NCI-H2227 (cell line): ENCODE results near the gene MAP3K21.

ENCODE experiments used
- DNase-seq: peaks from one replicate; lab custom pipeline; 2025; ENCODE audit not compliant: unreplicated experiment; lab: John Stamatoyannopoulos, UW

Gene MAP3K21

DNA sequence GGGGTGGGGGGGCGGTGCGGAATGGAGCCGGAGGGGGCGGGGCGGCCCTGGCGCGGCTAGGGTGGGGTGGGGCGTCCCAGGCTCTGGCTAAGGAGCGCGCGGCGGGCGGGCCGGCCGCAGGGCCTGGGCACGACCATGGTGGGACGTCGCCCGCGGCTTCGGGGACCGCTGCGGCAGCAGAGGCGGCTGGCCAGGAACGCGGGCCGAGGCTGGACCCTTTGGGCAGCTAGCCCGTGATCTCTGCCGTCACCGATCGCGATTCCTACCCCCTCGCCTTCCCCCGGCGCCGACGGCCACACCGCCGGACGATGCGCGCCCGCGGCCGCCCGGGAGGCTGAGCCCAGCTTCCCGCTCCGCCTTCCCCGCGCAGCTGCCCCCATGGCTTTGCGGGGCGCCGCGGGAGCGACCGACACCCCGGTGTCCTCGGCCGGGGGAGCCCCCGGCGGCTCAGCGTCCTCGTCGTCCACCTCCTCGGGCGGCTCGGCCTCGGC is at the start of gene MAP3K21:
Gene MAP3K21, plus strand, starts transcription at position 74 of the 491 bp plus-strand sequence. Its CDS starts 305 bp downstream, at position 379.
- no peak for DNase-seq

DNA sequence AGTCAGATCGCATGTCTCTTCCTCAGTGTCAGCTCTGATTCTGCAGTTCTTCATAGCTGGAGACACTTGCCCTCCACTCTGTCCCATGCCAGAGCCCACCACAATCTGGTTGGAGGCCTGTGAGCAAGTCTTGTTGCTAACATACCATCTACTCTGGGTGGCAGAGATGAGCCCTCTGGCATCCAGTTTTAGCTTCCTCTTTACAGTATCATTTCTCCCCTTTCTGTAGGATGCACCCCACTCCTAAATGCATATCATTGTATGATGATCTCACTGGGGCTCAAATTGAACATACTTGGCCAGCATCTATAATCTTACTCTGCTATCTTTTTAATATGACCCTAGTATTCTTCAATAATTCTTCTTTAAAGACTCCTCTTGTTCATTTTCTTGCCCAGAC is 48.9 kb upstream of the MAP3K21 start:
- DNase-seq, result no peak

DNA sequence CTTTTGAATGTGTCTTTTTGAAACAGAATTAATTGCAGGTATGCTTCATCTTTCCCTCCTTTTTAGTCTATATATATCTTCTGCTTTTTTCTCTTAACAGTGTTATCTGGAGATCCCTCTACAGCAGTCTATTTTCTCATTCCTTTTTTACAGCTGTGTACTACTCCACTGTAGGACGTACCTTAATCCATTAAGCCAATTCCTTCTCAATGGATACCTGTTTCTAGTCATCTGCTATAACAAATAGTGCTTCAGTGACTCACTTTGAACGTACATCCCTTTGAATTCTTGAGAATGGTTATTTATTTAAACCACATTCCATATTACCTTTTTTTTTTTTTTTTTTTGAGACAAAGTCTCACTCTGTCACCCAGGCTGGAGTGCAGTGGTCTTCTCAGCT is 47.6 kb upstream of the MAP3K21 start:
- DNase-seq, result no peak

- DNase-seq, result no peak
These were observed 45.6 kb upstream of the MAP3K21 start for GRCh38 chr1:233281711-233282581.

DNA sequence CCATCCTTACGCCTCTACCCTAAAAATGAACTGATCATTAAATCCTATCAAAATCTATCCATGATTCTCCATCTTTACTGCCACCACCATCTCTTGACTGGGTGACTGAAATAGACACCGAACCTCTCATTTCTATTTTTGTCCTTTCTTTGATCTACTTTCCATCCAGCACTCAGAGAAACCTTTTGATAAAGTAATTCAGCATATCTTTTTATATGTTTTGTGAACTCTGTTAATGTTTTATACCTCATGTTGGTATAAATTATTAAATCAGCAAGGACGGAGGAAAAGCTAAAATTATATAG is 45.0 kb upstream of the MAP3K21 start:
- no peak for DNase-seq

- DNase-seq, result peak; percentile 82
These were observed 37.8 kb upstream of the MAP3K21 start for GRCh38 chr1:233289676-233290075.

- DNase-seq, result no peak
These were observed 37.0 kb upstream of the MAP3K21 start for GRCh38 chr1:233290396-233291034.

- no peak for DNase-seq
These were observed 33.7 kb upstream of the MAP3K21 start for GRCh38 chr1:233293556-233294446.

GRCh38 chr1:233294913-233295236 is 32.6 kb upstream of the MAP3K21 start:
- no peak for DNase-seq

DNA sequence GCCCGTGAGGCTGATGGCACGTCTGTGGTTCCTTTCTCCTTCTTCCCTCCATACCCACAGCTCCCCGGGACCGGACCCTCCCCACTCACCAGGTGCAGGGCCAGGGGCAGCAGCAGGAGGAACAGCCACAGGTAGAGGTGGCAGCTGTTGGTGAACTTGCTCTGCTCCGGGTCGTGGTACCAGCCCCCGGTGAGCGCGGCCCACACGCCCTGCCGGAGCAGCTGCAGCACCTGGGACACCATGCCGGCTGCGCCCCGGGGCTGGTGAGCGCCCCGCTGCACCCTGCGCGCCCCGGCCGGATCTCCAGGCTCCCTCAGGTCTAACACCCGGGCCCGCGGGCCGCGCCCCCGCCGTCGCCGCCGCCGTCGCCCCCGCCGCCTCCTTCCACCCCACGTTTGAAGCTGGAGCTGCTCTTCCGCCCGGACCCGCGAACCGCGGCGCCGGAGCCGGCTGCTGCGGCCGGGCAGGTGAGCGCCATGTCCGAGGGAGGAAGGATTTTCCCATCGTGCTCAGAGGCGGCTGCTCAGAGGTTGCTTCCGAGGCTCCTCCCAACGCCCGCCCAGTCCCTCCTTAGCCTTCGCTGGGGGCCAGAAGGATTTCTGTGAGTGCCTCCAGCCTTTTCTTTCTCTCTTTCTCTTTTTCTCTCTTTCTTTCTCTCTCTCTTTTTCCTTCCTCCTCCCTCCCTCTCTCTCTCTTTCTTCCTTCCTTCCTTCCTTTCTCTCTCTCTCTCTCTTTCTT is 32.1 kb upstream of the MAP3K21 start, which contains the start of gene PCNX2:
Gene PCNX2, minus strand, starts transcription at position 489 of the 738 bp plus-strand sequence. Its CDS starts 247 bp downstream, at position 242.
- DNase-seq, result peak; percentile 83

DNA sequence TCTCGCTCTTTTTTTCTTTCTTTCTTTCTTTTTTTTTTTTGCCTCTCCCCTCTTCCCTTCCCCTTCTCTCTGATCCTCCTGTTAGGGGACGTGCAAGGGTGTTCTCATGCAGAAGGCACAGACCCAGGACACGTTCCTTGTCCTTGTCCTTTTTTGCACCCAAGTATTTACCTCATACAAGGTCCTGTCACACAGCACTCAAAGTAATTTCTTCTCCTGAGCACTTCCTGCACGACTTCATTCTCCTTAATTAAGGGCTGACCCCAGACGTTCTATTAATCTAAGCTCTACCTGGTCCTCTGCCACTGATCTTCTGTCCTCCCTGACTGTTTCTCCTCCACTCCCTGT is 31.6 kb upstream of the MAP3K21 start:
- DNase-seq, result no peak

DNA sequence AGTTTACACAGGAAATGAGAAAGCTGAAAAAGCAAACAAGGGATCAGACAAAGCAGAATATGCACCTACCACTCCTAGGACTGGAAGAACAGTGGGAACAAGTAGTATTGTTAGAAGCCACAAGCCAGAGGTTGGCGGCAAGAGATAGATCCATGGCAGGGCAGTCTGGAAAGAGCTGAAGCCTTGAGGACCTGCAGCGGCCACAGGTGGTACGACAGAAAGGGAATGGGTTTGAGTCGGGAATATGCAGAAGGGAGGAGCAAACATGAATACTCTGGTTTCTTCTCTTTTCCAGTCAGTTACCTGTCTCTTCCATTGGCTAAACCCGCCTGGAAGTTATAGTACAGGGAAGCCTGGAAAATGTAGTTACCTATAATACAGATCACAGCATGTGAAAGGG is 28.1 kb upstream of the MAP3K21 start:
- no peak for DNase-seq

DNA sequence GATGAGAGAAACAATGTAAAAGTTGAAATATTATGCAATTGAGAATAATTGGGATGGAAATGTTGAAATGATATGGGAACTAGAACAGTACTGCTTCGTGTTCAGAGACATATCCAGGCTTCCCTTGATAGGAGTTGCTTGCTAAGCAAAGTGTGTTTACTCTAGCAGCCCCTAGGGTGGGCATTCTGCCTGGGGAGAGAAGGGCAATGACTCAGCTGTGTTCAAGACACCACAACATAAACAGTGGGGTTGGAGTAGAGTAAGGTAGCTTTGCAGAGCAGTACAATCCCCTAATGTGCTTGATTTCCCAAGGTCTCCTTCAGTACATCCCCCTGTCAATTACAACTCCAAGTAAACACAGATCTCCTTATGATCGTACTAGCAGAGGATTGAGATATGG is 27.2 kb upstream of the MAP3K21 start:
- DNase-seq, result no peak

DNA sequence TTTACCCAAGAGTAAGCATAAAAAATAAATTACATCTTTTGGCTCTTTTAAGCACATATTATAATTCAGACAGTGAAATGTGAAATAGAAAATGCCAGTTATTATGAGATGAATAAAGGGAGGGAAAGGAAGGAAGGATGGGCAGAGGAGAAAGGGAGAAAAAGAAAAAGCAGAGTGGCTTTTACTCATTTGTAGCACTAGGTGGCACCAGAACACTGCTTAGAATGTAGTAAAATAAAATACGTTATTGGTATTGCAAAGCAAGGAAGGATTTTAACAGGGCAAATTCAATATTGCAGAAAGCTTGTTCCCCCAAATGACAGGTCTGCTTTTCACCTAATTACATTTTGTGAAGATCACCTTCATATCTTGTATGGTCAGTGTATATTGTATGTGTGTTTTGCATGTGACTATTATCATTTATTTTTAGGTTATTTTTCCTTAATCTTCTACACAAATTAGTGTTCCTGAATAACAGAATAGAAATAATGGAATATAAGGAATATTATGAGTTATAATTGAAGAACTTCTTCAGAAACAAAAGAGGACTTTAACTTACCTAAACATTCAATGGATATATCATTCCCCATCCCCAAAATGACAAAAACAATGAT is 22.9 kb upstream of the MAP3K21 start:
- DNase-seq, result peak; percentile 65

GRCh38 chr1:233313434-233314155 is 13.9 kb upstream of the MAP3K21 start:
- no peak for DNase-seq

DNA sequence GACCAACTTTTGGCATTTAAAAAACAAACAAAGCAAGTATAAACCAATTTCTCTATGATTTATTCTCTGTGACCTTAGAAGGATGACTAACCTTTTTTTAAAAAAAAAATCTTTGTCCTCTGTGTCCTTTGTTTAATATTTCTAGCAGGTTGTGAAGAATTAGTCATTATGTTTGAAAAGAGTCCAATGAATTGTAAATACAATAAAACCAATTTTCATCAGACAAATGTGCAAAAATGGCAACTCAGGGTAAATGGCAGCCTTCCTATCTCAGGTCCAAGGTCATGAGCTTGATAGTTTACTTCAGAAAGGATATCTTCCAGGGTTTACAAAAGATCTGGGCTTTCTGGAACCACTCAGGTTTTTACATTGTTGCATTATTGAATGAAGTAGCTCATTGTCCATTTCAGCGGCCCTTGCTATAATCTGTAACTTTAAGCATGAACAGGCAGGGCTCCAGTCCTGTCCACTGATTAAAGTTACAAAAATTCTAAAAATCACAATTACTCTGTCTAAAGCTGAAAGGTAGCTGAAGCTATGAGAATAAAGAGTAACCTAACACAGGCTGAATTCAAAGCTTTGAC is 11.7 kb upstream of the MAP3K21 start:
- DNase-seq, result no peak

GRCh38 chr1:233316473-233316872 is 11.1 kb upstream of the MAP3K21 start:
- DNase-seq, result no peak

- no peak for DNase-seq
These were observed 8.3 kb upstream of the MAP3K21 start for GRCh38 chr1:233319272-233319671.

DNA sequence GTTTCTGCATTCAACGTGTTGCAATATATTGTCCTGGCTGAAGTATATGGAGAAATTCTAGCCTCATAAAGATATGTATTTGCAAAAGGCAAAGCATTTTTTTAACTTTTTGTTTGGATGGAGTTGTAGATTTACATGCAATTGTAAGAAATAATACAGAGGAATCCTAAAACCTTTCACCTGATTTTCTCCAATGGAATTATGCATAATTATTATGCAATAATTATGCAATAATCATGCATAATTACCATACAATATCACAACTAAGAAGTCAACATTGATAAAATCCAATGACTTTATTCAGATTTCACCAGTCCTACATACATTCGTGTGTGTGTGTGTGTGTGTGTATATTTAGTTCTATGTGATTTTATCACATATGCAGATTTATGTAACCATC is 7.5 kb upstream of the MAP3K21 start:
- no peak for DNase-seq
